A549 (cell line): ENCODE data around the gene SPDYC. TPM values are rescaled to one million over a fixed set of nuclear protein-coding genes. Genes with fewer than 3 reads are reported as not detected.
A peak's percentile ranks its signal among the peaks of the same experiment; 100 is the strongest.
"Not testable (repeated sequence)": the region's sequence is repeated elsewhere in the genome, so short reads cannot be mapped to it uniquely, and the experiment has no call there.

Source experiments
- ATAC-seq, 2 experiments: fragments of 200-7000 bp in 1 of 2; fragments of >200 bp in 1 of 2; cut with Nextera tagmentation in 1 of 2; cut with Tn5 transposase in 1 of 2; 3 replicates each; pipeline versions ENCODE4 v1.8.0 to v1.9.1; 2018 to 2020; ENCODE audit warnings: mild to moderate bottlenecking in 1 of 2, moderate library complexity in 1 of 2
- CTCF ChIA-PET: fragments of 300-600 bp; sonication (Branson Sonifier 250); formaldehyde crosslinking; extraction: SDS; loops from one replicate; lab custom pipeline; 2021; ENCODE audit warnings: antibody characterized with exemption, inconsistent platforms; lab: Yijun Ruan, JAX
- POLR2A ChIA-PET: fragments of 350-600 bp; formaldehyde crosslinking; extraction: SDS; loops from one replicate; lab custom pipeline; 2021; ENCODE audit warnings: antibody characterized with exemption, inconsistent platforms; lab: Yijun Ruan, JAX
- DNase-seq, 2 experiments: peaks; one replicate each; pipeline versions ENCODE4 v3.0.0 to v3.0.0-alpha.2; 2011 to 2016; ENCODE audit warnings: low read depth in 1 of 2, low spot score in 1 of 2
- FAIRE-seq: peaks from 2 replicates; lab custom pipeline; 2011; peaks lifted over from hg19 to GRCh38; lab: Jason Lieb, UNC
- H3K27ac ChIP-seq, 2 experiments: fragments of >200 bp; sonication (Bioruptor Twin); formaldehyde crosslinking; 3 replicates each; pipeline ENCODE4 v1.5.1; 2016 to 2017
- H3K4me1 ChIP-seq: fragments of >200 bp; sonication (Bioruptor Twin); formaldehyde crosslinking; 3 replicates; pipeline ENCODE4 v1.6.1; 2016
- H3K4me2 ChIP-seq: fragments of >200 bp; sonication (Bioruptor Twin); formaldehyde crosslinking; 3 replicates; pipeline ENCODE4 v1.6.1; 2016
- H3K4me3 ChIP-seq: fragments of >200 bp; sonication (Bioruptor Twin); formaldehyde crosslinking; 3 replicates; pipeline ENCODE4 v1.5.1; 2016
- H3K9me3 ChIP-seq: fragments of >200 bp; sonication (Bioruptor Twin); formaldehyde crosslinking; 3 replicates; pipeline ENCODE4 v1.6.1; 2016
- ATOH8 ChIP-seq: fragments of 250-450 bp; sonication (Bioruptor Pico); IDR thresholded peaks from 2 replicates; pipeline ENCODE4 v1.5.0; 2020; ENCODE audit warnings: low read depth, mild to moderate bottlenecking, moderate library complexity
- BCL3 ChIP-seq: fragments of >200 bp; sonication (Bioruptor Twin); formaldehyde crosslinking; IDR thresholded peaks from 3 replicates; pipeline ENCODE4 v1.6.1; 2016
- BHLHE40 ChIP-seq: IDR thresholded peaks from 2 replicates; pipeline ENCODE4 v1.6.1; 2012; ENCODE audit warnings: low read depth, low read length, inconsistent platforms
- CBX8 ChIP-seq: fragments of 200-600 bp; sonication (generic); IDR thresholded peaks from 2 replicates; pipeline ENCODE4 v1.6.1; 2016
- CEBPB ChIP-seq, 2 experiments: fragments of >200 bp in 1 of 2; sonication (Bioruptor Twin) in 1 of 2; formaldehyde crosslinking in 1 of 2; IDR thresholded peaks; 2 replicates each; pipeline ENCODE4 v1.6.1; 2012 to 2016
- CHD4 ChIP-seq: fragments of 200-600 bp; sonication (generic); IDR thresholded peaks from 2 replicates; pipeline ENCODE4 v1.6.1; 2016; ENCODE audit warnings: antibody characterized with exemption, mild to moderate bottlenecking, borderline replicate concordance
- E2F6 ChIP-seq: IDR thresholded peaks from 2 replicates; pipeline ENCODE4 v1.6.1; 2012; ENCODE audit warnings: low read depth, borderline replicate concordance
- EHF ChIP-seq: fragments of 250-450 bp; sonication (Bioruptor Pico); IDR thresholded peaks from 2 replicates; pipeline ENCODE4 v1.5.0; 2020; ENCODE audit warnings: mild to moderate bottlenecking
- ELK1 ChIP-seq: fragments of 150-350 bp; IDR thresholded peaks from 2 replicates; pipeline ENCODE4 v1.6.1; 2014; ENCODE audit warnings: low read depth, mild to moderate bottlenecking, low read length
- EP300 ChIP-seq, 2 experiments: fragments of >200 bp; sonication (Bioruptor Twin); formaldehyde crosslinking; IDR thresholded peaks; 2 replicates in 1 of 2; 3 replicates in 1 of 2; pipeline ENCODE4 v1.6.1; 2016 to 2017
- HMGXB4 ChIP-seq: fragments of 250-450 bp; sonication (Bioruptor Pico); IDR thresholded peaks from 2 replicates; pipeline ENCODE4 v1.5.0; 2021; ENCODE audit warnings: mild to moderate bottlenecking, moderate library complexity, borderline replicate concordance
- HOXA7 ChIP-seq: fragments of 250-450 bp; sonication (Bioruptor Pico); IDR thresholded peaks from 2 replicates; pipeline ENCODE4 v1.5.0; 2020; ENCODE audit warnings: mild to moderate bottlenecking, moderate library complexity
- HOXB13 ChIP-seq: fragments of 250-450 bp; sonication (Bioruptor Pico); IDR thresholded peaks from 2 replicates; pipeline ENCODE4 v1.5.0; 2020; ENCODE audit warnings: low read depth, mild to moderate bottlenecking, moderate library complexity
- HOXB5 ChIP-seq: fragments of 250-450 bp; sonication (Bioruptor Pico); IDR thresholded peaks from 2 replicates; pipeline ENCODE4 v1.5.0; 2020; ENCODE audit warnings: mild to moderate bottlenecking, moderate library complexity
- JUN ChIP-seq, 2 experiments: fragments of >200 bp; sonication (Bioruptor Twin); formaldehyde crosslinking; IDR thresholded peaks; 2 replicates in 1 of 2; 3 replicates in 1 of 2; pipeline ENCODE4 v1.6.1; 2016 to 2017
- KDM5A ChIP-seq: fragments of 200-600 bp; sonication (generic); IDR thresholded peaks from 2 replicates; pipeline ENCODE4 v1.6.1; 2016; ENCODE audit warnings: antibody characterized with exemption, mild to moderate bottlenecking
- MAZ ChIP-seq: fragments of 150-350 bp; IDR thresholded peaks from 2 replicates; pipeline ENCODE4 v1.6.1; 2014; ENCODE audit warnings: antibody characterized with exemption, low read depth, low read length, borderline replicate concordance
- POLR2A ChIP-seq: IDR thresholded peaks from 2 replicates; pipeline ENCODE4 v1.6.1; 2012; ENCODE audit warnings: mild to moderate bottlenecking, low read length
- POLR2AphosphoS2 ChIP-seq: conservative IDR thresholded peaks from 2 replicates; pipeline ENCODE4 v1.6.1; 2012; ENCODE audit warnings: low read length, improper control_type of control experiment, inconsistent platforms
- RAD21 ChIP-seq, 2 experiments: fragments of >200 bp in 1 of 2; sonication (Bioruptor Twin) in 1 of 2; formaldehyde crosslinking in 1 of 2; IDR thresholded peaks in 1 of 2; conservative IDR thresholded peaks in 1 of 2; 2 replicates in 1 of 2; 3 replicates in 1 of 2; pipeline ENCODE4 v1.6.1; 2012 to 2018; ENCODE audit warnings: inconsistent platforms in 1 of 2
- RARB ChIP-seq: fragments of 250-450 bp; sonication (Bioruptor Pico); IDR thresholded peaks from 2 replicates; pipeline ENCODE4 v1.8.0; 2021; ENCODE audit warnings: mild to moderate bottlenecking, moderate library complexity
- SMC3 ChIP-seq: fragments of >200 bp; sonication (Bioruptor Twin); formaldehyde crosslinking; IDR thresholded peaks from 3 replicates; pipeline ENCODE4 v1.6.1; 2018; ENCODE audit warnings: inconsistent platforms
- USF2 ChIP-seq: fragments of 450-650 bp; IDR thresholded peaks from 2 replicates; pipeline ENCODE4 v1.6.1; 2014; ENCODE audit warnings: antibody characterized with exemption
- ZNF302 ChIP-seq: fragments of 250-450 bp; sonication (Bioruptor Pico); IDR thresholded peaks from 2 replicates; pipeline ENCODE4 v1.9.0; 2021; ENCODE audit warnings: inconsistent platforms, mild to moderate bottlenecking, moderate library complexity
- WGBS: methylation state at CpG from one replicate; pipeline ENCODE4 v1.1.6; 2017; ENCODE audit errors: missing lambda C conversion rate; 5-methylcytosine and 5-hydroxymethylcytosine counted together
- polyA plus RNA-seq, 4 experiments: library from polyadenylated mRNA; depleted of rRNA in 3 of 4; stranded (reverse); fragments of >200 nt; fragmentation: RNase III in 1 of 4; extraction: RNeasy Plus Mini Kit Qiagen cat#74134 plus additional on column Dnase treatment in 1 of 4; gene quantifications; 2 replicates in 3 of 4; 3 replicates in 1 of 4; pipeline ENCODE4 v1.2.3, GENCODE V29; 2011 to 2017

The SPDYC gene
- polyA plus RNA-seq, 2 of the 4 experiments (the other 2 are of a cell fraction) = not detected

DNA sequence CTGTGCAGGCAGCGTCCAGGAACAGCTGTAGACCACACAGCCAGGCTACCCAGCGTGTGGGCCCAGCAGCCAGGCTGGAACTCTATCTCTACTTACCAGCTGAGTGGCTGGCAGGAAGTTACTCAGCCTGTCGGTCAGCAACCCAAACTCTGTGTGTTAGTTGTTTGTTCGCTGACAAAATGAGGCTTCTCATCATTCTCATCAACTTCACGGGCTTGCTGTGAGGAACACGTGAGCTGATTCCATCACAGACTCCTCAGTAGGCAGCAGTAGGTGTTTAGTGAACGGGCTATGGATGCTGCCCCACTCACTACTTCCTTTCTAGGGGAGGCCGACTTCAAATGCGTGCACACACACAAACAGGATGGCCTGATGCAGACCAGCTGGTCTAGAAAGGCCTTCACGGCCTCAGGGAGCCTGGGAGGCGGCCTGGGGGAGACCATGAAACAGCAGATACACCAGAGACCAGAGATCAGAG is 830 bp upstream of the SPDYC start (continued):
- TF ChIP-seq ELK1 (no peak), HOXA7 (no peak), RARB (CRISPR knock-in tag) (no peak), BHLHE40 (no peak), KDM5A (no peak), MAZ (no peak)

DNA sequence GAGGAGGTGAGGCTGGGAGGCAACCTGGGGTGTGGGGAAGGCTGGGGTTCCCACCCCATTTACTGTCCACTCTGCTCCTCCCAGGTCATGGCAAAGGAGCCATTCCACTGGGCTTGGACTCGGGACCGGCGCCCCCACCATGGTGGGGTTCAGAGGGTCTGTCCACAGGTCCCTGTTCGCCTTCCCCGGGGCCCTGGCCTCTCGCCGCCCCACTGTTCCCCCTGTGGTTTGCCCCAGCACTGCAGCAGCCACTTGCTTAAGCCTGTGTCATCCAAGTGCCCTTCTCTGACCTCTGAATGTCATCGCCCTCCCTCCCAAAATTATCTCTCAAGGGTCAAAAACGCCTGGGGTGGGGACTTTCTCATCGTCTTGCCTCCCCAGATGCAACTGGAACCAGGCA is 2.6 kb downstream of the SPDYC start:
- CTCF ChIA-PET = interaction anchor here (0.6 kb wide), 2 partner anchors 156 to 378 kb away, joined by 3 read pairs; no protein-coding TSS in a partner anchor
- H3K4me1 ChIP-seq = no peaks in the 10 kb centered on the region
- DNase-seq (no peak), ATAC-seq (0 out of 6 replicates have a peak, but pooled peaks of 1 of the 2 experiments have one; percentile 20), FAIRE-seq (no peak)
- POLR2A ChIA-PET = no interaction called here
- no peak for TF ChIP-seq ATOH8 (CRISPR knock-in tag)
- no peaks in the 10 kb centered on the region for H3K9me3 ChIP-seq
- no peak overlapping the region for H3K4me2 ChIP-seq
- H3K27ac ChIP-seq = no peak overlapping the region
- no peak overlapping the region for H3K4me3 ChIP-seq
- WGBS = 83% methylated on average over 10 of the region's 10 CpGs

GRCh38 chr11:65174571-65175010 is 4.6 kb downstream of the SPDYC start:
- H3K4me2 ChIP-seq, H3K27ac ChIP-seq, H3K4me3 ChIP-seq, DNase-seq, FAIRE-seq, H3K4me1 ChIP-seq, POLR2A ChIA-PET, H3K9me3 ChIP-seq, ATAC-seq: not testable (repeated sequence)
- 51% methylated on average over 2 of the region's 2 CpGs for WGBS
- CTCF ChIA-PET = interaction anchor here (0.6 to 1.9 kb wide), 5 partner anchors 15 to 100 kb away, joined by 3 to 5 read pairs (median 3); no protein-coding TSS in a partner anchor

DNA sequence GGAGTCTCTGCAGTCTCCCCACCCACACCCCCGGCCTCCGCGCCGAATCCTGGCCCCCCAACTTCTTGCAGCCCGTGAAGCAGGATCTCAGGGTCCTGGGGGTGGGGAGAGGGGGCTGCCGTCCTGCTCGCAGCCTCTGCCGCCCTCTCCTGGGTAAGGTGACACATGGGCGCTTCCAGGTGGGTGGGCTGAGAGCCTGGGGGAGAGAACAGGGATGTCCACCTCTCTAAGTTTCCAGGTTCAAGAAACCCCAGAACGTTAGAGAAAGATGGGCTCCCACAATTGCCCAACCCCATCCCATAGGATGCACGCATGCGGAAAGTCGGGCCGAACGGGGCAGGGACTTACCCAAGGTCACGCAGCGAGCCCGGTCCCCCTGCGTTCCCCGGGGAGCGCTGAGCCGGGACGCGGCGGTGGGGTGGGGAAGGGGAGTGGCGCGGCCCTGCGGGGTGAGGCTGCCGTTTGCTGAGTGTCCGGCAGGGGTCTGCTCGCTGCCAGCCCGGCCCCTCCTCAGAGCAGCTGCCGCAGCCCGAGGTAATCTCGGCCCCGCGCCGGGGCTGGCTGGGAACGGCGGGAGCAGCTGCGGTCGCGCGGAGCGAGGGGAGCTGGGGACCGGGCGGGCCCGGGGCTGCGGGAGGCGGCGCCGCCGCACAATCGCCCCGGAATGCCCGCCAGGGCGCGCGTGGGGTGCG is 11.0 kb downstream of the SPDYC start:
- ATAC-seq = peak; percentile 83 to 85
- ChIA-PET CTCF (interaction anchor here (0.7 to 3.9 kb wide), 27 partner anchors 12 to 135 kb away, joined by 3 to 22 read pairs (median 4); partner anchors contain the start of genes FAU, MRPL49, SPDYC and ZNHIT2), POLR2A (interaction anchor here (0.6 to 3.5 kb wide), 6 partner anchors 10 to 81 kb away, joined by 3 to 28 read pairs (median 10); partner anchors contain the start of genes FAU, MRPL49, POLA2 and SYVN1)
- Histone ChIP-seq H3K4me2 (peak overlapping the region; percentile 97), H3K4me1 (peaks cover 17% of the 10 kb centered on the region; the same call in 2 of the 3 replicates), H3K4me3 (peak overlapping the region; percentile 97), H3K9me3 (no peaks in the 10 kb centered on the region), H3K27ac (peak overlapping the region; percentile 99)
- peak; percentile 76 to 77 for DNase-seq
- FAIRE-seq = no peak
- WGBS = 3% methylated on average over 31 of the region's 60 CpGs
- TF ChIP-seq EP300 (IDR thresholded peaks at IDR 0.05) = no peak
- TF ChIP-seq RAD21 (conservative IDR thresholded peaks at IDR 0.05 in 1 of 2, IDR thresholded peaks at IDR 0.05 in 1 of 2) = peak; percentile 63 to 75
- TF ChIP-seq BCL3 = peak; percentile 46; the same call in 1 of the 3 replicates
- TF ChIP-seq JUN (IDR thresholded peaks at IDR 0.05) = 0 out of 5 replicates have a peak, but pooled peaks of 1 of the 2 experiments have one; percentile 45
- no peak for TF ChIP-seq HOXB5 (CRISPR knock-in tag)
- TF ChIP-seq POLR2A = no peak
- TF ChIP-seq POLR2AphosphoS2 = no peak
- TF ChIP-seq HOXB13 (CRISPR knock-in tag) = no peak
- no peak for TF ChIP-seq EHF (CRISPR knock-in tag)
- no peak for TF ChIP-seq HMGXB4 (CRISPR knock-in tag)
- TF ChIP-seq ZNF302 = no peak
- peak; percentile 62 for TF ChIP-seq SMC3
- 0 out of 4 replicates have a peak, but pooled peaks of 1 of the 2 experiments have one; percentile 10 for TF ChIP-seq CEBPB (IDR thresholded peaks at IDR 0.05)
- no peak for TF ChIP-seq CBX8
- no peak for TF ChIP-seq CHD4
- TF ChIP-seq E2F6 = no peak
- TF ChIP-seq USF2 = no peak
